ENCODE data around the gene CFAP46. TPM values are rescaled to one million over a fixed set of nuclear protein-coding genes. Genes with fewer than 3 reads are reported as not detected.

The CFAP46 gene
- total and polyA plus RNA-seq, 12 donors = 0.36 to 1.9 (median 1.1) TPM

GRCh38 chr10:132908621-132909295 is 33.6 kb downstream of the CFAP46 start:
- no peaks in the 10 kb centered on the region for H3K36me3 ChIP-seq
- TF ChIP-seq CTCF (IDR thresholded peaks at IDR 0.05) = no peak
- H3K27ac ChIP-seq = no peak overlapping the region
- H3K9me3 ChIP-seq = peaks cover 0 to 14% (median 0%) of the 10 kb centered on the region in 11 donors
- H3K4me3 ChIP-seq = no peak overlapping the region
- no peaks in the 10 kb centered on the region for H3K4me1 ChIP-seq
- ATAC-seq (no peak), DNase-seq (peak in 1 of 2 donors; percentile 3)
- WGBS, 2 donors = 91 to 96% methylated on average over 33 of the region's 33 CpGs
- intact Hi-C loops (cut with DNase I) = no loop called here
- peaks cover 0 to 28% (median 0%) of the 10 kb centered on the region in 7 donors for H3K27me3 ChIP-seq

- H3K27ac ChIP-seq = no peak overlapping the region
- TF ChIP-seq CTCF (IDR thresholded peaks at IDR 0.05) = no peak
- peaks cover 0 to 26% (median 0%) of the 10 kb centered on the region in 7 donors for H3K27me3 ChIP-seq
- 87 to 88% methylated on average over 41 of the region's 41 CpGs for WGBS, 2 donors
- H3K4me3 ChIP-seq = no peak overlapping the region
- peaks cover 0 to 14% (median 0%) of the 10 kb centered on the region in 11 donors for H3K9me3 ChIP-seq
- DNase-seq (peak in 1 of 2 donors; percentile 5), ATAC-seq (no peak)
- H3K36me3 ChIP-seq = no peaks in the 10 kb centered on the region
- intact Hi-C loops (cut with DNase I) = no loop called here
- no peaks in the 10 kb centered on the region for H3K4me1 ChIP-seq
Observed at GRCh38 chr10:132907821-132908620, 34.3 kb downstream of the CFAP46 start.

- 93 to 94% methylated on average over 19 of the region's 19 CpGs for WGBS, 2 donors
- intact Hi-C loops (cut with DNase I) = no loop called here
- H3K4me1 ChIP-seq = no peaks in the 10 kb centered on the region
- peaks cover 0 to 14% (median 0%) of the 10 kb centered on the region in 11 donors for H3K9me3 ChIP-seq
- no peak overlapping the region for H3K27ac ChIP-seq
- H3K36me3 ChIP-seq = no peaks in the 10 kb centered on the region
- DNase-seq (no peak), ATAC-seq (no peak)
- TF ChIP-seq CTCF (IDR thresholded peaks at IDR 0.05) = no peak
- no peak overlapping the region for H3K4me3 ChIP-seq
- H3K27me3 ChIP-seq = peaks cover 0 to 26% (median 0%) of the 10 kb centered on the region in 7 donors
Observed at GRCh38 chr10:132906836-132907235, 35.5 kb downstream of the CFAP46 start.

- Histone ChIP-seq H3K27me3 (peaks cover 0 to 21% (median 0%) of the 10 kb centered on the region in 7 donors), H3K9me3 (peaks cover 0 to 20% (median 0%) of the 10 kb centered on the region in 11 donors), H3K4me3 (no peak overlapping the region), H3K4me1 (no peaks in the 10 kb centered on the region), H3K36me3 (no peaks in the 10 kb centered on the region), H3K27ac (no peak overlapping the region)
- no peak for ATAC-seq
- WGBS, 2 donors = 97% methylated on average over 15 of the region's 15 CpGs
- intact Hi-C loops (cut with DNase I) = no loop called here
- DNase-seq = no peak
- TF ChIP-seq CTCF (IDR thresholded peaks at IDR 0.05) = no peak
Observed at GRCh38 chr10:132906106-132906505, 36.3 kb downstream of the CFAP46 start.
